Vagina (tissue), 2 donors: ENCODE results near the gene CSNK1E. TPM values are rescaled to one million over a fixed set of nuclear protein-coding genes. Genes with fewer than 3 reads are reported as not detected.

ENCODE experiments used
- DNase-seq, 2 donors: peaks; one replicate each; pipeline ENCODE4 v3.0.0-alpha.2; 2017; ENCODE audit errors: extremely low spot score in 2 of 2
- H3K27ac ChIP-seq: fragments of 200-600 bp; sonication (generic); one replicate; pipeline ENCODE4 v1.5.1; 2019
- H3K27me3 ChIP-seq: fragments of 200-600 bp; sonication (generic); one replicate; pipeline ENCODE4 v1.5.1; 2019
- H3K36me3 ChIP-seq, 2 donors: fragments of 200-600 bp; sonication (generic); one replicate each; pipeline ENCODE4 v1.5.1; 2017 to 2019
- H3K4me1 ChIP-seq: fragments of 200-600 bp; sonication (generic); one replicate; pipeline ENCODE4 v1.5.1; 2019
- H3K4me3 ChIP-seq, 2 donors: fragments of 200-600 bp; sonication (generic); 1 replicate in 1 of 2; 2 replicates in 1 of 2; pipeline ENCODE4 v1.5.1; 2016 to 2019
- H3K9me3 ChIP-seq: fragments of 200-600 bp; sonication (generic); one replicate; pipeline ENCODE4 v1.5.1; 2019
- CTCF ChIP-seq, 3 experiments: fragments of 450-650 bp in 2 of 3; fragments of 200-600 bp in 1 of 3; sonication (generic) in 1 of 3; IDR thresholded peaks; one replicate each; pipeline ENCODE4 v1.5.1; 2017 to 2019; ENCODE audit warnings: antibody characterized with exemption in 3 of 3, mild to moderate bottlenecking in 2 of 3, moderate library complexity in 2 of 3
- POLR2A ChIP-seq, 2 donors: fragments of 450-650 bp; IDR thresholded peaks; one replicate each; pipeline ENCODE4 v1.6.1; 2017; ENCODE audit warnings: antibody characterized with exemption in 2 of 2, mild to moderate bottlenecking in 2 of 2, moderate library complexity in 2 of 2
- POLR2AphosphoS5 ChIP-seq, 2 donors: sonication (generic); formaldehyde crosslinking; IDR thresholded peaks; one replicate each; pipeline ENCODE4 v1.9.0; 2017; ENCODE audit warnings: antibody characterized with exemption in 2 of 2, mild to moderate bottlenecking in 2 of 2, low read depth in 1 of 2; ENCODE audit not compliant: insufficient read depth in 1 of 2
- intact Hi-C: fragments of 100-400 bp; cut with DNase I; formaldehyde crosslinking; loops from one replicate; pipeline ENCODE4 v1.15.1; 2023
- total RNA-seq: library from RNA; depleted of rRNA; stranded (reverse); fragments of >200 nt; gene quantifications from one replicate; pipeline ENCODE4 v1.2.3, GENCODE V29; 2016

CSNK1E gene
- total RNA-seq, 1 donor from 2014 or later = 162 TPM

DNA sequence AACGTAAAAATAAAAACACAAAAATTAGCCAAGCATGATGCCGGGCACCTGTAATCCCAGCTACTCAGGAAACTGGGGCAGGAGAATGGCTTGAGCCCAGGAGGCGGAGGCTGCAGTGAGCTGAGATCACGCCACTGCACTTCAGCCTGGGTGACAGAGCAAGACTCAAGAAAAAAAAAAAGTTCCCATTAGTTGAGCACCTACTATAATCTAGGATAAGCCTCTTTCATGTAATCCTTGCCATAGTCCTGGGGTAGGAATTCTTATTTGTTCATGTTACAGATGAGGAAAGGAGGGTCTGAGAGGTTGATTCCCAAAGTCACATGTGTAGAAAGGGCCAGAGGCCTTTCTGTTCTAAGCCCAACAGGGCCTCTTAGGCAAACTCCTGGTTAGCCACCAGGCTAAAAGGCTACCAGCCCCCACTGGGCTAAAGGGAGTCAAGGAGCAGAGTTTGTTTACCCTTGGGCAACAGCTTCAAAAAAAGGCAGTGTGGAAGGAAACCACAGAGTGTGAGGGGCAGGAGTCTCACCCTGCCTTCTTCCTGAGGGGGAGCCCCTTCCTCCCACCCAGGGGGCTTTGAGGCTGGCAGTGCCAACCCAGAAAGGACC, 21.6 kb upstream of the CSNK1E start:
- Histone ChIP-seq H3K4me1 (peaks cover 7% of the 10 kb centered on the region), H3K9me3 (no peaks in the 10 kb centered on the region), H3K36me3 (no peaks in the 10 kb centered on the region), H3K27ac (no peak overlapping the region), H3K27me3 (no peaks in the 10 kb centered on the region), H3K4me3 (no peak overlapping the region)
- TF ChIP-seq POLR2A (IDR thresholded peaks at IDR 0.05) = no peak
- no peak for TF ChIP-seq POLR2AphosphoS5 (IDR thresholded peaks at IDR 0.05; ENCODE audit: insufficient read depth in 1 of 2, low read depth in 1 of 2)
- no peak for TF ChIP-seq CTCF (IDR thresholded peaks at IDR 0.05)
- intact Hi-C loops = no loop called here
- DNase-seq = no peak

DNA sequence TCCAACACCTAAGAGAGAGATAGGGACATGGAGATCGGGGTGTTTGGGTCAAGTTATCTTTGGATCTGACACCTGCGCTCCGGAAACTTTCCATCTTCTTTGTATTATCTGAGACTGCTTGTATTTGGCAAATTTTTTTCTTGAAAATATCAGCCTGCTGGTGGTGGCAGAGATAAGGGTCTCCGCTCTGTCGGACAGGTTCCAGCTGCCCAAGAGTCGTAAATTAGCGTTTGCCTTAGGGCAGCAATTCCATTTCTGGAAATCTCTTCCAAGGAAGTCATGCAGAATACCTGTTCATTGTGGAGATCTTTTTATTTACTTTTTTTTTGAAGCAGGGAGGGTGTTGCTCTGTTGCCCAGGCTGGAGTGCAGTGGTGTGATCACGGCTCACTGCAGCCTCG, 19.5 kb upstream of the CSNK1E start:
- no peak overlapping the region for H3K27ac ChIP-seq
- H3K27me3 ChIP-seq = no peaks in the 10 kb centered on the region
- intact Hi-C loops = no loop called here
- H3K36me3 ChIP-seq = no peaks in the 10 kb centered on the region
- DNase-seq = no peak
- no peaks in the 10 kb centered on the region for H3K9me3 ChIP-seq
- H3K4me3 ChIP-seq = peak overlapping the region in 1 of 2 donors; percentile 41
- no peak for TF ChIP-seq CTCF (IDR thresholded peaks at IDR 0.05)
- no peak for TF ChIP-seq POLR2AphosphoS5 (IDR thresholded peaks at IDR 0.05; ENCODE audit: insufficient read depth in 1 of 2, low read depth in 1 of 2)
- TF ChIP-seq POLR2A (IDR thresholded peaks at IDR 0.05) = no peak
- peaks cover 7% of the 10 kb centered on the region for H3K4me1 ChIP-seq

DNA sequence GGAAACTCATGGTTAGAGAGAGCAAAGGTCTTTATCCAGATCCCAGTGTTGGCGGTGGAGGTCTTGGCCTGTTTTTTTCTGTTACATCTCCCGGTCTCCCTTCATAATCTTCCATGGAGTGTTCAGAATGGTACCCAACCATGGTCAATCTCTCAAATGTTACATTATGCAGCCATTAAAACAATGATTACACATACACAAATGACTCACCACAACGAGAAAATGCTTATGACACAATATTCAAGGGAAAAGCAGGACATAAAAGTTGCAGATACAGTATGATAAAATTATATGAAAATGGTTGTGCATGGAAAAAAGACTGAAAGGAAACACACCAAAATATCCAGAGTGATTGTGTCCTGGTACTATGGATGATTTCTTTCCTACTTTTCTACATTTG, 17.8 kb upstream of the CSNK1E start:
- no peak for DNase-seq
- Histone ChIP-seq H3K27me3 (no peaks in the 10 kb centered on the region), H3K27ac (no peak overlapping the region), H3K36me3 (no peaks in the 10 kb centered on the region), H3K4me1 (peaks cover 7% of the 10 kb centered on the region), H3K4me3 (no peak overlapping the region), H3K9me3 (no peaks in the 10 kb centered on the region)
- intact Hi-C loops = no loop called here
- TF ChIP-seq CTCF (IDR thresholded peaks at IDR 0.05) (no peak), POLR2AphosphoS5 (IDR thresholded peaks at IDR 0.05; ENCODE audit: insufficient read depth in 1 of 2, low read depth in 1 of 2) (no peak), POLR2A (IDR thresholded peaks at IDR 0.05) (no peak)

GRCh38 chr22:38327805-38328204, 10.6 kb upstream of the CSNK1E start:
- intact Hi-C loops = no loop called here
- Histone ChIP-seq H3K27ac (no peak overlapping the region), H3K9me3 (no peaks in the 10 kb centered on the region), H3K27me3 (no peaks in the 10 kb centered on the region), H3K4me1 (no peaks in the 10 kb centered on the region), H3K36me3 (no peaks in the 10 kb centered on the region), H3K4me3 (no peak overlapping the region)
- no peak for TF ChIP-seq POLR2AphosphoS5 (IDR thresholded peaks at IDR 0.05; ENCODE audit: insufficient read depth in 1 of 2, low read depth in 1 of 2)
- no peak for TF ChIP-seq POLR2A (IDR thresholded peaks at IDR 0.05)
- TF ChIP-seq CTCF (IDR thresholded peaks at IDR 0.05) = no peak
- no peak for DNase-seq

- Histone ChIP-seq H3K27ac (no peak overlapping the region), H3K36me3 (no peaks in the 10 kb centered on the region), H3K4me1 (no peaks in the 10 kb centered on the region), H3K27me3 (no peaks in the 10 kb centered on the region), H3K4me3 (no peak overlapping the region), H3K9me3 (no peaks in the 10 kb centered on the region)
- no peak for TF ChIP-seq POLR2AphosphoS5 (IDR thresholded peaks at IDR 0.05; ENCODE audit: insufficient read depth in 1 of 2, low read depth in 1 of 2)
- no peak for TF ChIP-seq CTCF (IDR thresholded peaks at IDR 0.05)
- TF ChIP-seq POLR2A (IDR thresholded peaks at IDR 0.05) = no peak
- intact Hi-C loops = no loop called here
- no peak for DNase-seq
These were observed 10.2 kb upstream of the CSNK1E start for GRCh38 chr22:38327396-38327795.
